ENCODE measurements around the gene TNFRSF17.

DNA sequence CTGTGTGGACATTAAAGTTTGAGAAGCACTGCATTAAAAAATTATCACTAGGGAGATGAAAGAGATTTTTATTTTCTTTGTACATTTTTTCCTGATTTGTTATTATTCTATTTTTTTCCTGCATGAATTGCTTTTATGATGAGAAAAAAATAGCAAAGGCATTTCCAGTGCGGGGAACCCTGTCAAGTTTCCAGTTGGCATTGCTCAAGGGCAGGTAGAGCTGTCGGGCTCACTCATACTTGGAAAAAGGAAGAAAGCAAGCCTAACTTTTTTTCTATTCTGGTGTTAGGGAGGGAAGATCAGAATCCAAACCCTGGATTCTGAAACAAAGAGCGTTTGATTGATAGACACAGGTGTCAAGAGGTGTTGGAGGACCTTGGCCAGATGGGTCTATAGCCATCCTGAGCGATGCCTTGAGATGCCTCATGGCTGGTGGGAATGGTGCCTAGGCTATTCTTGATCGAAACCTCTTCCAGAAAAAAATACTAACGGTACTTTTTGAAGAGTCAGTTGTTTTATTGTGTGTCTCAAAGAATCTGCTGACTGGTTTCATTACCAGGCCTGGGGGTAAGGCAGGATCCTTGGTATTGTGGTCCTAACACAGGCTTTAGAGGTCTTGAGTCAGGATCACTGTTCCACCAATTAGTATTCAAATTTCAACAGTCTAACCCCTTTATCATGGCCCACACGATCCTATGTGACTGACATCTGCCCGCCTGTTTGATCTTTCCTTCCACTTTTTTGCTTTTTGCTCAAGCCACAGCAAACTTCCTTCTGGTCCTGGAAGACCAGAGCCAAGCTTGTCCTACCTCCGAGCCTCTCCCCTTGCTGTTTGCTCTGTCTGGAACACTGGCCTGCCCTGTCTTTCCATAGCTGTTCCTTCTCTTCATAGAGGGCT, 31.7 kb downstream of the TNFRSF17 start:
- TF ChIP-seq, protein P1, sequence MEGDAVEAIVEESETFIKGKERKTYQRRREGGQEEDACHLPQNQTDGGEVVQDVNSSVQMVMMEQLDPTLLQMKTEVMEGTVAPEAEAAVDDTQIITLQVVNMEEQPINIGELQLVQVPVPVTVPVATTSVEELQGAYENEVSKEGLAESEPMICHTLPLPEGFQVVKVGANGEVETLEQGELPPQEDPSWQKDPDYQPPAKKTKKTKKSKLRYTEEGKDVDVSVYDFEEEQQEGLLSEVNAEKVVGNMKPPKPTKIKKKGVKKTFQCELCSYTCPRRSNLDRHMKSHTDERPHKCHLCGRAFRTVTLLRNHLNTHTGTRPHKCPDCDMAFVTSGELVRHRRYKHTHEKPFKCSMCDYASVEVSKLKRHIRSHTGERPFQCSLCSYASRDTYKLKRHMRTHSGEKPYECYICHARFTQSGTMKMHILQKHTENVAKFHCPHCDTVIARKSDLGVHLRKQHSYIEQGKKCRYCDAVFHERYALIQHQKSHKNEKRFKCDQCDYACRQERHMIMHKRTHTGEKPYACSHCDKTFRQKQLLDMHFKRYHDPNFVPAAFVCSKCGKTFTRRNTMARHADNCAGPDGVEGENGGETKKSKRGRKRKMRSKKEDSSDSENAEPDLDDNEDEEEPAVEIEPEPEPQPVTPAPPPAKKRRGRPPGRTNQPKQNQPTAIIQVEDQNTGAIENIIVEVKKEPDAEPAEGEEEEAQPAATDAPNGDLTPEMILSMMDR (conservative IDR thresholded peaks at IDR 0.05; ENCODE audit: low read length) = no peak
- TF ChIP-seq EZH2phosphoT487 (IDR thresholded peaks at IDR 0.05; ENCODE audit: borderline replicate concordance) = no peak
